Naive thymus-derived CD4-positive, alpha-beta T cell (primary cell): ENCODE measurements around the gene BROX. TPM values are rescaled to one million over a fixed set of nuclear protein-coding genes. Genes with fewer than 3 reads are reported as not detected.

Source experiments
- ATAC-seq: fragments of 150-1000 bp; cut with Tn5 transposase; 2 replicates; pipeline ENCODE4 v1.10.0; 2021; ENCODE audit warnings: mild to moderate bottlenecking, moderate library complexity
- CTCF ChIA-PET: fragments of 350-600 bp; sonication (Branson Sonifier 250); formaldehyde crosslinking; loops from one replicate; lab custom pipeline; 2021; ENCODE audit warnings: antibody characterized with exemption; lab: Charles Lee
- POLR2A ChIA-PET: fragments of 350-600 bp; sonication (Branson Sonifier 250); formaldehyde crosslinking; loops from one replicate; lab custom pipeline; 2021; ENCODE audit warnings: antibody characterized with exemption, inconsistent platforms; lab: Charles Lee
- DNase-seq, 9 donors: peaks; one replicate each; pipeline versions ENCODE4 v3.0.0 to v3.0.0-alpha.2; 2020 to 2022; ENCODE audit warnings: mixed read lengths in 1 of 9
- H3K27ac ChIP-seq: one replicate; pipeline ENCODE4 v1.7.0; 2013; ENCODE audit warnings: mild to moderate bottlenecking, low read depth, low read length, moderate library complexity
- H3K27me3 ChIP-seq, 2 donors: one replicate each; pipeline ENCODE4 v1.7.0; 2013; ENCODE audit warnings: low read length in 2 of 2, mild to moderate bottlenecking in 2 of 2, moderate library complexity in 2 of 2; ENCODE audit not compliant: control insufficient read depth in 2 of 2, insufficient read depth in 2 of 2
- H3K36me3 ChIP-seq, 3 experiments: 1 replicate in 2 of 3; 2 replicates in 1 of 3; pipeline ENCODE4 v1.7.0; 2013; ENCODE audit warnings: low read length in 3 of 3, mild to moderate bottlenecking in 3 of 3, moderate library complexity in 1 of 3; ENCODE audit not compliant: insufficient read depth in 3 of 3, control insufficient read depth in 2 of 3
- H3K4me1 ChIP-seq, 2 donors: one replicate each; pipeline ENCODE4 v1.7.0; 2013; ENCODE audit warnings: low read length in 2 of 2, mild to moderate bottlenecking in 2 of 2, moderate library complexity in 1 of 2; ENCODE audit not compliant: control insufficient read depth in 2 of 2, insufficient read depth in 2 of 2
- H3K4me3 ChIP-seq: 2 replicates; pipeline ENCODE4 v1.7.0; 2013; ENCODE audit warnings: mild to moderate bottlenecking, low read length
- H3K9me3 ChIP-seq, 3 experiments: 1 replicate in 2 of 3; 2 replicates in 1 of 3; pipeline ENCODE4 v1.7.0; 2013; ENCODE audit warnings: low read length in 3 of 3; ENCODE audit not compliant: control insufficient read depth in 2 of 3
- H3K27ac Mint-ChIP-seq, 9 donors: one replicate each; pipeline ENCODE4 v1.8.0; 2020 to 2022; ENCODE audit warnings: mixed read lengths in 9 of 9, mild to moderate bottlenecking in 8 of 9, moderate library complexity in 5 of 9, inconsistent platforms in 2 of 9
- H3K27me3 Mint-ChIP-seq, 5 donors: one replicate each; pipeline ENCODE4 v1.8.0; 2021 to 2022; ENCODE audit warnings: mixed read lengths in 5 of 5, mild to moderate bottlenecking in 1 of 5
- H3K36me3 Mint-ChIP-seq, 5 donors: one replicate each; pipeline ENCODE4 v1.8.0; 2020 to 2022; ENCODE audit warnings: mixed read lengths in 5 of 5, mild to moderate bottlenecking in 3 of 5, inconsistent platforms in 1 of 5
- H3K4me1 Mint-ChIP-seq, 7 donors: one replicate each; pipeline ENCODE4 v1.8.0; 2020 to 2022; ENCODE audit warnings: mixed read lengths in 7 of 7, mild to moderate bottlenecking in 3 of 7, inconsistent platforms in 1 of 7
- H3K4me3 Mint-ChIP-seq, 10 donors: one replicate each; pipeline ENCODE4 v1.8.0; 2020 to 2022; ENCODE audit warnings: mild to moderate bottlenecking in 10 of 10, mixed read lengths in 10 of 10, moderate library complexity in 6 of 10, inconsistent platforms in 2 of 10
- H3K9me3 Mint-ChIP-seq, 11 donors: one replicate each; pipeline ENCODE4 v1.8.0; 2020 to 2022; ENCODE audit warnings: mixed read lengths in 11 of 11, mild to moderate bottlenecking in 4 of 11, inconsistent platforms in 1 of 11, moderate library complexity in 1 of 11
- intact Hi-C, 2 donors: fragments of 100-400 bp; cut with micrococcal nuclease; formaldehyde crosslinking; loops; one replicate each; pipeline ENCODE4 v1.15.1; 2023
- polyA plus RNA-seq, 2 donors: library from polyadenylated mRNA; unstranded; fragments of 300-500 nt; fragmentation: Illumina TruSeq; gene quantifications; one replicate each; pipeline ENCODE4 v1.2.3, GENCODE V29; 2021
- total RNA-seq, 6 experiments: library from RNA in 5 of 6; stranded (reverse) in 5 of 6; gene quantifications; 1 replicate in 5 of 6; 2 replicates in 1 of 6; pipeline ENCODE4 v1.2.3 and lab custom pipeline; 2021 to 2026

Gene BROX
- total and polyA plus RNA-seq, 7 experiments from 2014 or later = 12.7 to 58.3 (median 48.8) TPM

DNA sequence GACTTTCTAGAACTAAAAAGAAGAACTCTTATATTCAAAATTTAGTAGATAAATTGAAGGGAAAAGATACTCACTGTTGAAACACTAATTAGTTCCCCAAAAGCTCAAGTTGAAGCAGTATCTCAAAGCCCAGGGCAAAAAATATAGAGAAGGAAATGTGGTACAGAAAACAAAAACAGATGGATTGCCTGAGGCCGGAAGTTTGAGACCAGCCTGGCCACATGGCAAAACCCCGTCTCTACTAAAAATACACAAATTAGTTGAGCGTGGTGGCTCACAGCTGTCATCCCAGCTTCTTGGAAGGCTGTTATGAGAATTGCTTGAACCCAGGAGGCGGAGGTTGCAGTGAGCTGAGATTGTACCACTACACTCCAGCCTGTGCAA, 60.6 kb downstream of the BROX start:
- ChIA-PET POLR2A (no interaction called here), CTCF (no interaction called here)
- no peak overlapping the region for H3K27ac ChIP-seq
- H3K9me3 ChIP-seq = peaks cover 0 to 9% (median 0%) of the 10 kb centered on the region in 3 experiments
- Mint-ChIP-seq H3K9me3 (peaks cover 5 to 22% (median 13%) of the 10 kb centered on the region in 11 donors), H3K27me3 (peaks cover 0 to 13% (median 8%) of the 10 kb centered on the region in 5 donors), H3K27ac (peak overlapping the region; percentile 48 to 90 (median 80)), H3K4me3 (peak overlapping the region in 9 of 10 donors; percentile 45 to 70 (median 59)), H3K36me3 (peaks cover 0 to 14% (median 6%) of the 10 kb centered on the region in 5 donors), H3K4me1 (peaks cover 11 to 22% (median 15%) of the 10 kb centered on the region in 7 donors)
- H3K27me3 ChIP-seq = no peaks in the 10 kb centered on the region
- intact Hi-C loops = no loop called here
- peaks cover 0 to 8% of the 10 kb centered on the region in 2 donors for H3K4me1 ChIP-seq
- ATAC-seq (peak; percentile 62), DNase-seq (no peak)
- H3K4me3 ChIP-seq = no peak overlapping the region
- no peaks in the 10 kb centered on the region for H3K36me3 ChIP-seq

DNA sequence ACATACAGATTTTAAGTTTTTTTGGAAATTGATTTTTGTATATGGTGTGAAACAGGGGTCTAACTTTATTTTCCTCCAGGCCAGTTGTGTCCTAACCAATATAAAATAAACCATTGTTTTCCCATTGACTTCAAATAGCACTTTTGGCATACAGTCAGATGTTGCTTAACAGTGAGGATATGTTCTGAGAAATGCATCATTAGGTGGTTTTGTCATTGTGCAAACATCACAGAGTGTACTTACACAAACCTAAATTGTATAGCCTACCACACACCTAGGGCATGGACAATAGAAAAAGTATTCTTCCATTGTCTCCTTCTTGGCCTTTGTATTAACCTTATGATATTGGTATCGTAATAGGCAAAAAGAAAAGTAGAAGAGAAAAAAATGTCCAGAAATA, 65.1 kb downstream of the BROX start:
- DNase-seq (no peak), ATAC-seq (no peak)
- no peaks in the 10 kb centered on the region for H3K9me3 Mint-ChIP-seq
- no peak overlapping the region for H3K4me3 Mint-ChIP-seq
- ChIA-PET CTCF (no interaction called here), POLR2A (no interaction called here)
- H3K9me3 ChIP-seq = no peaks in the 10 kb centered on the region
- peaks cover 8 to 21% (median 15%) of the 10 kb centered on the region in 5 donors for H3K27me3 Mint-ChIP-seq
- no peaks in the 10 kb centered on the region for H3K36me3 Mint-ChIP-seq
- no peaks in the 10 kb centered on the region for H3K27me3 ChIP-seq
- peaks cover 5 to 12% (median 11%) of the 10 kb centered on the region in 7 donors for H3K4me1 Mint-ChIP-seq
- no peak overlapping the region for H3K27ac Mint-ChIP-seq
- intact Hi-C loops = no loop called here
- H3K4me3 ChIP-seq = no peak overlapping the region
- peaks cover 0 to 5% of the 10 kb centered on the region in 2 donors for H3K4me1 ChIP-seq
- H3K27ac ChIP-seq = no peak overlapping the region
- H3K36me3 ChIP-seq = no peaks in the 10 kb centered on the region

DNA sequence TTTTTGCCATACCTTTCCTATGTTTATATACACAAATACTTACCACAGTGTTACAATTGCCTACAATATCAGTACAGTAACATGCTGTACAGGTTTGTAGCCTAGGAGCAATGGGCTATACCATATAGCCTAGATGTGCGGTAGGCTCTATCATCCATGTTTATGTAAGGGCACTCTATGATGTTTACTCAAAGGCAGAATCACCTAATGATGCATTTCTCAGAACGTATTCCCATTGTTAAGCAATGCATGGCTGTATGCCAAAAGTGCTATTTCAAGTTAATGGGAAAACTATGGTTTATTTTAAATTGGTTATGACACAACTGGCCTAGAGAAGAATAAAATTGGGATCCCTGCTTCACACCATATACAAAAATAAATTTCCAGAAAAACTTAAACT, 65.6 kb downstream of the BROX start:
- no peaks in the 10 kb centered on the region for H3K27me3 ChIP-seq
- H3K4me3 ChIP-seq = no peak overlapping the region
- H3K36me3 ChIP-seq = no peaks in the 10 kb centered on the region
- CTCF ChIA-PET = no interaction called here
- H3K27me3 Mint-ChIP-seq = peaks cover 8 to 21% (median 15%) of the 10 kb centered on the region in 5 donors
- peaks cover under 1 to 7% (median 6%) of the 10 kb centered on the region in 7 donors for H3K4me1 Mint-ChIP-seq
- H3K9me3 ChIP-seq = no peaks in the 10 kb centered on the region
- DNase-seq (no peak), ATAC-seq (no peak)
- intact Hi-C loops = no loop called here
- no peak overlapping the region for H3K4me3 Mint-ChIP-seq
- H3K4me1 ChIP-seq = peaks cover 0 to under 1% of the 10 kb centered on the region in 2 donors
- no peak overlapping the region for H3K27ac Mint-ChIP-seq
- H3K27ac ChIP-seq = no peak overlapping the region
- H3K36me3 Mint-ChIP-seq = no peaks in the 10 kb centered on the region
- no peaks in the 10 kb centered on the region for H3K9me3 Mint-ChIP-seq
- POLR2A ChIA-PET = no interaction called here

DNA sequence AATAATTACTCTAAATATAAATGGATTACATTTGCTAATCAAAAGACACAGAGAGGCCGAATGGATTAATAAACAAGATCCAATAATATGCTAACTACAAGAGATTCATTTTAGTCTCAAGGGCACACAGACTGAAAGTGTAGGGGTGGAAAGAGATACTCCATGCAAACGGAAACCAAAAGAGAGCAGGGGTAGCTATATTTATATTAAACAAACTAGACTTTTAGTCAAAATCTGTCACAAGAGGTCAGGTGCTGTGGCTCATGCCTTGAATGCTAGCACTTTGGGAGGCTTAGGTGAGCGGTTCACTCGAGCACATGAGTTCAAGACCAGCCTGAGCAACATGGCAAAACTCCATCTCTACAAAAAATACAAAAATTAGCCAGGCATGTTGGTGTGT, 68.9 kb downstream of the BROX start:
- ChIA-PET POLR2A (no interaction called here), CTCF (no interaction called here)
- no peaks in the 10 kb centered on the region for H3K36me3 Mint-ChIP-seq
- H3K4me1 Mint-ChIP-seq = no peaks in the 10 kb centered on the region
- Histone ChIP-seq H3K36me3 (no peaks in the 10 kb centered on the region), H3K27ac (no peak overlapping the region), H3K4me3 (no peak overlapping the region), H3K9me3 (no peaks in the 10 kb centered on the region), H3K27me3 (no peaks in the 10 kb centered on the region), H3K4me1 (no peaks in the 10 kb centered on the region)
- no peak for ATAC-seq
- H3K9me3 Mint-ChIP-seq = no peaks in the 10 kb centered on the region
- H3K27ac Mint-ChIP-seq = no peak overlapping the region
- DNase-seq = no peak
- no peak overlapping the region for H3K4me3 Mint-ChIP-seq
- intact Hi-C loops = no loop called here
- H3K27me3 Mint-ChIP-seq = peaks cover 11 to 34% (median 19%) of the 10 kb centered on the region in 5 donors

DNA sequence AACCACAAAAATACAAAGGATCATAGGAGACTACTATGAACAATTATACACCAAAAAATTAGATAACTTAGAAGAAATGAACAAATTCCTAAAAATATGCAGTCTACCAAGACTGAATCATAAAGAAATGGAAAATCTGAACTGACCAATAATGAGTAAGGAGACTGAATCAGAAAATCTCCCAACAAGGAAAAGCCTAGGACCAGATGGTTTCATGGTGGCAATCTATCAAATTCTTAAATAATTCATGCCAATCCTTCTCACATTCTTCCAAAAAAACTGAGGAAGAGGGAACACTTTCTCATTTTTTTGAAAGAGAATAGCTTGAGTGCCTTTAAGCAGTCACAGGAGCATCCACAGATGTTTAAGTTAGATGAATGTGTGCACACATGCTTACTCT, 70.7 kb downstream of the BROX start:
- intact Hi-C loops = no loop called here

DNA sequence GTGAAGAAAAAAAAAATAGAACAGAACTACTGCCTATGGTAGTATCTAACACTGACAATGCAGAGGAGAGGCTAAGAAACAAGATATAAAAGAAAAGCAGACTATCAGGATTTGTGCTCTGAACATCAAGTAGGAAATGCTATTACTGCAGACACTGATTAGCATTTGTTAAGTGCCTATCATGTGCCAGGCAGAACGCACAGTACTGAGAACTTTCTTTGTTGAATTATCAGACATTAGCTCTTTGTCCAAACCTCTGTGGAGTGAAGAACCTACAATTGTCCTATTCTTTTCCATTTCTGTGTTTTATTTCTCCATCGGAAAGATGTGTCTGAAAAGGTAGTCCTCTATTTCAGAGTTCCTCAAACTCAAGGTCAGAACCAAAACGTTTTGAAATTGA, 72.0 kb downstream of the BROX start:
- ATAC-seq = no peak
- peaks cover 0 to under 1% (median 0%) of the 10 kb centered on the region in 11 donors for H3K9me3 Mint-ChIP-seq

More for the DNA sequence above, 70.7 kb downstream of the BROX start:
- POLR2A ChIA-PET = interaction anchor here (0.6 to 0.7 kb wide), 2 partner anchors 605 to 1679 kb away, joined by 3 read pairs; no protein-coding TSS in a partner anchor
- Mint-ChIP-seq H3K4me3 (no peak overlapping the region), H3K27me3 (peaks cover 11 to 31% (median 24%) of the 10 kb centered on the region in 5 donors), H3K27ac (no peak overlapping the region), H3K36me3 (no peaks in the 10 kb centered on the region), H3K4me1 (peaks cover 0 to 2% (median 0%) of the 10 kb centered on the region in 7 donors), H3K9me3 (no peaks in the 10 kb centered on the region)
- DNase-seq (no peak), ATAC-seq (no peak)
- CTCF ChIA-PET = no interaction called here
- H3K27ac ChIP-seq = no peak overlapping the region
- no peaks in the 10 kb centered on the region for H3K27me3 ChIP-seq
- no peak overlapping the region for H3K4me3 ChIP-seq
- no peaks in the 10 kb centered on the region for H3K36me3 ChIP-seq
- no peaks in the 10 kb centered on the region for H3K4me1 ChIP-seq
- H3K9me3 ChIP-seq = no peaks in the 10 kb centered on the region

More for the DNA sequence above, 72.0 kb downstream of the BROX start:
- Histone ChIP-seq H3K4me3 (no peak overlapping the region), H3K27ac (no peak overlapping the region), H3K36me3 (no peaks in the 10 kb centered on the region), H3K4me1 (no peaks in the 10 kb centered on the region), H3K27me3 (no peaks in the 10 kb centered on the region), H3K9me3 (no peaks in the 10 kb centered on the region)
- Mint-ChIP-seq H3K27me3 (peaks cover 11 to 30% (median 24%) of the 10 kb centered on the region in 5 donors), H3K4me1 (peaks cover 0 to 3% (median 0%) of the 10 kb centered on the region in 7 donors), H3K27ac (no peak overlapping the region), H3K36me3 (no peaks in the 10 kb centered on the region), H3K4me3 (no peak overlapping the region)
- CTCF ChIA-PET = no interaction called here
- POLR2A ChIA-PET = no interaction called here
- no peak for DNase-seq
- intact Hi-C loops = no loop called here
